Endothelial cell of umbilical vein (primary cell): ENCODE results near the gene PPP2R2D. TPM values are rescaled to one million over a fixed set of nuclear protein-coding genes. Genes with fewer than 3 reads are reported as not detected.

ENCODE experiments used
- BruUV-seq: library from RNA; stranded (reverse); fragments of 400-500 nt; replicated peaks from 2 replicates; lab custom pipeline; 2021; lab: Mats Ljungman, UMichigan
- CTCF ChIA-PET: fragments of 300-600, 350-600 bp; sonication (Branson Sonifier 250); formaldehyde crosslinking; loops from one replicate; lab custom pipeline; 2021; ENCODE audit warnings: antibody characterized with exemption, inconsistent platforms; lab: Charles Lee
- POLR2A ChIA-PET: fragments of 300-600, 350-600 bp; sonication (Branson Sonifier 250); formaldehyde crosslinking; loops from one replicate; lab custom pipeline; 2021; ENCODE audit warnings: antibody characterized with exemption, inconsistent platforms; lab: Charles Lee
- DNase-seq: peaks from one replicate; pipeline ENCODE4 v3.0.0-alpha.2; 2011; ENCODE audit warnings: low read depth, low spot score
- FAIRE-seq: peaks from 2 replicates; lab custom pipeline; 2011; peaks lifted over from hg19 to GRCh38; lab: Jason Lieb, UNC
- H2AFZ ChIP-seq: 2 replicates; pipeline ENCODE4 v1.6.0; 2012; ENCODE audit warnings: low read depth, low read length, control low read depth, inconsistent platforms
- H3K27ac ChIP-seq: 2 replicates; pipeline ENCODE4 v1.5.1; 2011; ENCODE audit warnings: low read depth, mild to moderate bottlenecking, control low read depth, low read length, moderate library complexity; ENCODE audit not compliant: insufficient read depth
- H3K27me3 ChIP-seq, 2 experiments: 2 replicates each; pipeline versions ENCODE4 v1.6.0 to v1.6.1; 2011; ENCODE audit warnings: low read length in 2 of 2, mixed read lengths in 1 of 2; ENCODE audit not compliant: control insufficient read depth in 2 of 2, insufficient read depth in 2 of 2
- H3K36me3 ChIP-seq, 2 experiments: 2 replicates in 1 of 2; 3 replicates in 1 of 2; pipeline ENCODE4 v1.5.1; 2011; ENCODE audit warnings: low read length in 2 of 2, mild to moderate bottlenecking in 1 of 2, moderate library complexity in 1 of 2; ENCODE audit not compliant: control insufficient read depth in 2 of 2, insufficient read depth in 2 of 2; ENCODE audit errors: extremely low read depth in 1 of 2
- H3K4me1 ChIP-seq: 3 replicates; pipeline ENCODE4 v1.5.1; 2011; ENCODE audit warnings: mild to moderate bottlenecking, low read length; ENCODE audit not compliant: control insufficient read depth, insufficient read depth; ENCODE audit errors: extremely low read depth
- H3K4me2 ChIP-seq: 2 replicates; pipeline ENCODE4 v1.6.1; 2011; ENCODE audit warnings: low read length, control low read depth, mixed read lengths; ENCODE audit not compliant: insufficient read depth
- H3K4me3 ChIP-seq, 3 experiments: fragments of 200-600 bp in 1 of 3; sonication (generic), shearing (Covaris generic) in 1 of 3; replicated peaks in 1 of 3; 2 replicates each; pipeline ENCODE4 v1.5.1; 2011 to 2016; ENCODE audit warnings: control low read depth in 3 of 3, low read length in 3 of 3, mild to moderate bottlenecking in 2 of 3, inconsistent platforms in 1 of 3, low read depth in 1 of 3, moderate library complexity in 1 of 3; ENCODE audit not compliant: insufficient read depth in 1 of 3
- H3K79me2 ChIP-seq: 2 replicates; pipeline ENCODE4 v1.6.0; 2012; ENCODE audit warnings: low read length, inconsistent platforms; ENCODE audit not compliant: control insufficient read depth, insufficient read depth
- H3K9ac ChIP-seq: replicated peaks from 2 replicates; pipeline ENCODE3; 2011; ENCODE audit warnings: low read length, control low read depth; ENCODE audit not compliant: insufficient read depth; ENCODE audit errors: extremely low read depth
- H3K9me1 ChIP-seq: replicated peaks from 3 replicates; pipeline ENCODE4 v1.6.0; 2011; ENCODE audit warnings: mild to moderate bottlenecking, low read length; ENCODE audit not compliant: control insufficient read depth, insufficient read depth; ENCODE audit errors: extremely low read depth
- H3K9me3 ChIP-seq: replicated peaks from 2 replicates; pipeline ENCODE4 v1.5.1; 2012; ENCODE audit warnings: low read length, inconsistent platforms; ENCODE audit not compliant: control insufficient read depth, insufficient read depth
- H4K20me1 ChIP-seq: replicated peaks from 2 replicates; pipeline ENCODE3; 2011; ENCODE audit warnings: mild to moderate bottlenecking, low read length; ENCODE audit not compliant: control insufficient read depth, insufficient read depth; ENCODE audit errors: extremely low read depth
- CTCF ChIP-seq, 2 donors: IDR thresholded peaks; 1 replicate in 1 of 2; 2 replicates in 1 of 2; pipeline ENCODE4 v1.5.1; 2011; ENCODE audit warnings: low read length in 2 of 2, mild to moderate bottlenecking in 2 of 2, moderate library complexity in 2 of 2, control low read depth in 1 of 2, inconsistent platforms in 1 of 2, low read depth in 1 of 2; ENCODE audit not compliant: insufficient read depth in 1 of 2; ENCODE audit errors: extremely low read depth in 1 of 2
- EZH2 ChIP-seq: IDR thresholded peaks from 2 replicates; pipeline ENCODE4 v1.6.1; 2012; ENCODE audit warnings: borderline replicate concordance, low read depth, mild to moderate bottlenecking, moderate library complexity, low read length, inconsistent platforms; ENCODE audit not compliant: severe bottlenecking
- FOS ChIP-seq: IDR thresholded peaks from 2 replicates; pipeline ENCODE4 v1.6.1; 2011; ENCODE audit warnings: mild to moderate bottlenecking, low read length, moderate library complexity, borderline replicate concordance; ENCODE audit not compliant: insufficient read depth
- GATA2 ChIP-seq: IDR thresholded peaks from 2 replicates; pipeline ENCODE4 v1.7.0; 2011; ENCODE audit warnings: low read depth, mild to moderate bottlenecking, moderate library complexity, mixed read lengths, low read length; ENCODE audit not compliant: insufficient read length, insufficient read depth
- JUN ChIP-seq: IDR thresholded peaks from 2 replicates; pipeline ENCODE4 v1.6.1; 2011; ENCODE audit warnings: borderline replicate concordance, low read depth; ENCODE audit not compliant: insufficient read length, insufficient read depth
- MYC ChIP-seq: IDR thresholded peaks from one replicate; pipeline ENCODE4 v1.6.1; 2011; ENCODE audit warnings: mild to moderate bottlenecking, low read depth, low read length
- POLR2A ChIP-seq: IDR thresholded peaks from 2 replicates; pipeline ENCODE4 v1.6.1; 2012; ENCODE audit warnings: low read depth, mild to moderate bottlenecking, control low read depth, low read length
- POLR2AphosphoS5 ChIP-seq: IDR thresholded peaks from 2 replicates; pipeline ENCODE4 v1.6.1; 2012; ENCODE audit warnings: low read depth, mild to moderate bottlenecking, control low read depth, low read length, moderate library complexity; ENCODE audit not compliant: insufficient read depth
- dilution Hi-C: fragments of 300-500 bp; cut with MboI; formaldehyde crosslinking; loops from one replicate; pipeline ENCODE4 v1.15.0; 2019; ENCODE audit warnings: low sequenced_read_pairs; ENCODE audit not compliant: extremely low pct_ligation_motif_present
- intact Hi-C: fragments of 100-400 bp; cut with micrococcal nuclease; formaldehyde crosslinking; loops from one replicate; pipeline ENCODE4 v1.10.0; 2022
- polyA plus RNA-seq, 4 experiments: library from polyadenylated mRNA; depleted of rRNA in 3 of 4; stranded (reverse) in 3 of 4; unstranded in 1 of 4; fragments of >200 nt; gene quantifications; 2 replicates each; pipeline versions ENCODE4 v1.2.1 to v1.2.3, GENCODE V29; 2011 to 2012; ENCODE audit warnings: missing spikeins in 1 of 4
- total RNA-seq: library from RNA; stranded (reverse); gene quantifications from 2 replicates; pipeline ENCODE4 v1.2.3, GENCODE V29; 2021
- TF ChIP-seq, protein P1 (sequence below): IDR thresholded peaks from 2 replicates; pipeline ENCODE4 v1.6.1; 2011; ENCODE audit not compliant: insufficient read depth, insufficient read length

PPP2R2D gene
- total and polyA plus RNA-seq, 2 donors (not counting 3 experiments of a cell fraction or from before 2014, with no cell fraction given): 29.9 to 36.3 TPM

- FAIRE-seq (no peak), DNase-seq (no peak)
- peaks cover 8 to 12% of the 10 kb centered on the region in 2 experiments for H3K36me3 ChIP-seq
- no peak overlapping the region for H2AFZ ChIP-seq
- no peak overlapping the region for H3K4me3 ChIP-seq
- peak overlapping the region; percentile 93 for H3K27ac ChIP-seq
- H3K9ac ChIP-seq: no peak overlapping the region
- H4K20me1 ChIP-seq: no peaks in the 10 kb centered on the region
- POLR2A ChIA-PET: interaction anchor here (1.4 kb wide), 1 partner anchor 33 kb away, joined by 3 read pairs; the partner anchor contains the start of gene BNIP3
- dilution Hi-C loops (no loop called here), intact Hi-C loops (loop anchor here (1.0 kb wide), 3 partner anchors 31 to 75 kb away; no protein-coding TSS in a partner anchor)
- no peaks in the 10 kb centered on the region for H3K27me3 ChIP-seq
- CTCF ChIA-PET: interaction anchor here (1.2 to 4.3 kb wide), 9 partner anchors 13 to 75 kb away, joined by 4 to 35 read pairs (median 4); no protein-coding TSS in a partner anchor
- peaks cover 39% of the 10 kb centered on the region for H3K4me1 ChIP-seq
- TSS peak; percentile 47 for BruUV-seq
- H3K9me3 ChIP-seq: no peaks in the 10 kb centered on the region
- peak overlapping the region; percentile 55 for H3K4me2 ChIP-seq
- no peaks in the 10 kb centered on the region for H3K9me1 ChIP-seq
- H3K79me2 ChIP-seq: peaks cover 27% of the 10 kb centered on the region
- TF ChIP-seq CTCF (IDR thresholded peaks at IDR 0.05; ENCODE audit: extremely low read depth in 1 of 2, insufficient read depth in 1 of 2, low read depth in 1 of 2, low read length in 2 of 2) (no peak), MYC (no peak), POLR2A (no peak), FOS (no peak), GATA2 (no peak), EZH2 (no peak), JUN (no peak), POLR2AphosphoS5 (no peak)
- TF ChIP-seq, protein P1, sequence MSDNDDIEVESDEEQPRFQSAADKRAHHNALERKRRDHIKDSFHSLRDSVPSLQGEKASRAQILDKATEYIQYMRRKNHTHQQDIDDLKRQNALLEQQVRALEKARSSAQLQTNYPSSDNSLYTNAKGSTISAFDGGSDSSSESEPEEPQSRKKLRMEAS: no peak
These were observed 47.7 kb downstream of the PPP2R2D start for GRCh38 chr10:131948501-131948900.
